NOMO-1 (cell line): Measurements from ENCODE around the gene GRIA4.

ENCODE experiments used
- DNase-seq, 2 experiments: peaks; one replicate each; lab custom pipeline; 2025; ENCODE audit not compliant: unreplicated experiment in 2 of 2; lab: John Stamatoyannopoulos, UW

Gene GRIA4

DNA sequence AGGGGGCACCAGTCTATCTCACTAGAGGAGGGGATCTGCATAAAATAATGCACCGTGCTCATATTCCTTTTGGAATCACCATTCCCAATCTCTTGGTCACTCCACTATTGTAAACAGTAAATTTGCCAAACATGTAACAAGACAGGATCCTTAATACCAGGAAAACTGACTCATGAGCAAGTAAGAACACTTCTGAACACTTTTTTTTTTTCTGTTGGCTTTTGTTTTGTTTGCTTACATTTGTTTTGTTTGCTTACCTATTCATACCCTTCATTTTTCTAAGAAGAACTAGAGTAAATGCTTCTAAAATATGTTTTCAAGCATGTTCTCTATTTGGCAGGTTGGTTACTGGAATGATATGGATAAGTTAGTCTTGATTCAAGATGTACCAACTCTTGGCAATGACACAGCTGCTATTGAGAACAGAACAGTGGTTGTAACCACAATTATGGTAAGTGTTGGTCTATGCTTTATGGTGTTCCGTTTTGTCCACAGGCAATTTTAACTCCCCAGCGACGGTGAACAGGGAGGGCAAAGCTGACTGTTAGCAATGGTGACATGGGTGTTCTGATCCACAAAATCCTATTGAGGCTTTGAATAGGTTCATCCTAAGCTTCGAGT is 300.3 kb downstream of the GRIA4 start:
- DNase-seq: no peak

DNA sequence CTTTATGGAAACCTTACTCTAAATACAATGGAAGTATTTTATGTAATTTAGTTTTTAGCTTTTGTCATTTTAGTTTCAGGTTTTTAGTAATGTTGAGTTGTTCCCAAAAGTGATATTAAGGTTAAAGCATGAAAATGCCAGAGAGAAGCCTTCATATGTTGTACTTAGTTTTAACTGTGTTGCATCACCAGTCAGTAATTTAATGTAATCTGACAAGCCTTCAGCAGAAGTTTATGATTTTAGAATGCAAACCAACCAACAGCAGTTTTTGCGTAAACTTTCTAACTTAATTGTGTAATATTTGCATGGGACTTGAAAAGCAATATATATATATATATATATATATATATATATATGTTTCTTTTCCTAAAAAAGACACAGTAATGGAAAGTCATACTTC is 301.6 kb downstream of the GRIA4 start:
- DNase-seq: peak in 1 of 2 experiments; percentile 2

DNA sequence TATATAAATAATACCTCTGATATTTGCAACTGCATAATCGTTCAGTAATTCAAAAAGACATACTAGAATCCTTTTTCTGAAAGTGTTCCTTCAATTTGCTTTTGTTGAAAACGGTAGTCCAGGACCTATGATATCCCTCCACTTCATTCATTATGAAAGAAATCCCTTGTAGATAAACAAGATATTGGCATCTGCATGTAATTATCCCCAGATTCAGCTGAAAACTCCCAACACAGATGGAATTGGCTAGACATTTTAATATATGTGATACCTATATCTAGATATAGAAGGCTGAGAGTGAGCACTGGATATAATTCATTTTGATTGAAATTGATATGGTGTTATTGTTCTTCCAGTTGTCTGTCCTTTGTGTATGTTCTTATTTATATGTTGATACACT is 302.8 kb downstream of the GRIA4 start:
- no peak for DNase-seq

DNA sequence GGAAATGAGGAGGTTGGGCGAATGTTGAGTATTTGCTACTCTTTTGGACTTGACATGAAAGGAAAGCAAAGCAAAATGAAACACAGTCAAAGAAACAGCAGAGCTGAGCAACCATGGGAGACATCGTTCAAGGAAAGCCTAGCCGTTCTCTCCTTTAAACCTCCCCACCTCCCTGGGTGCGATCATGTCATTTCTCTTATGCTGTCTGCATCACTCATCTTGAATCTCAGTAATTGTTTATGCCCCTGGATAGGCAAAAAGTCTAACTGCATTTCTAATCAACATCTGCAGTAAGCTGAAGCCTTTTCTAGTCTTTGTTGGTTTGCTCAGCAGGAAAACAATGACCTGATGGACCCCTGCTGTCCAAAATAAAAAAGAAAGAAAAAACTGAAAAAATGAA is 305.1 kb downstream of the GRIA4 start:
- DNase-seq: no peak

DNA sequence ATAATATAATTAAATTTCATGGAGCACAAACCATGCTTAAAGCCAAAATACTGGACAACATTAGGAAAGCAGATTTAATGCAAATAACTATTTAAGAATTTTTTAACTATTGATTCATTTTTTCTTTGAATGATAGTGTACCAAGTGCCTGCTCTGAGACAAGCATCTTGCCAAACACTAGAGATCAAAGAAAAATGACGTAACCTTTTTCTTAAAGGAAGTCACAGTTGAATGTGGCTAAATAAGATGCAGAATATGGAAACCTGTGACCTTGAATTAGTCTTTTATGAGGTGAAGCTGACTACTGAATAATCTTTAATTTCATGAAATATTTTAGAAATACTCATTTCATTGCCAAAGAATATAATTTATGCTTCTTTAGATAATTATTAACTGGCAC is 308.2 kb downstream of the GRIA4 start:
- no peak for DNase-seq

GRCh38 chr11:105918600-105918999 is 308.7 kb downstream of the GRIA4 start:
- no peak for DNase-seq

- no peak for DNase-seq
Observed at GRCh38 chr11:105923252-105923651, 313.4 kb downstream of the GRIA4 start.

- no peak for DNase-seq
Observed at GRCh38 chr11:105923807-105924206, 313.9 kb downstream of the GRIA4 start.

DNA sequence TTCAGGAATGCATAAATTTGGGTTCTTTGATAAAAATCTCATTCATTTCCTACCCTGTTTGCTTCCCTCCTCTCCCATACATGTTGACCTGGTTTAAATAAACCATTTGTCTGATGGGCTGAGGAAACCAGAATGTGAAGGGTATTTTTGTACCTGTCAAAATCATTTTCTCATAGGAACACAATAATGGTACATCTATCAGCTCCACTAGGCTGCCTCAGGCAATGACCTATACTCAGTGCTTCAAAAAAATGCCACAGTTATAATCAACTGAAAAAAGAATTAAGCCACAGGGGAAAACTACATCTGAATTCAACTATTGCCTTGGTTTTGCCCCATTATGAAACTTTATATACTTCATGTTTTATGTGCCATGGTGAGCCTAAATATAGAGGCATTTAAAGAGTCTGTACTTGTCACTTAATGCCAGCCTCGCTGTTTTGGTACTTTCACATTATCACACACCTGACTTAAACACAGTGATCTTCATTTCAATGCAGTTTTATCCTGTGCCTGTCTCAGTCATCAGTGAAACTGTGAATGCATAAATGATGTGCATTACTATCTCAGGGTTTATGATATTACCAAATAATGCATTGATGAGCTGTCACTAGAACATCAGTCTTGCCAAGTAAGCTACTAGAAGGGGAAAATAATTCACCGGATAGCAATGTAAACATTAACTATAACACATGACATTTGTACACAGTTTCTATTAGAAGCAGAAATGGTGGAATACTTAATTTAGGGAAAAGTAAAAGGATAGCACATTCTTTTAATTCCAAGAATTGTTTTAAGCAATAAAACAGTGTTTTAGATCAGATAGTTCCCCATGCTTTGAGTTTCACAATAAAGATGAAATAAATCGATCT is 319.4 kb downstream of the GRIA4 start:
- DNase-seq: no peak

GRCh38 chr11:105933695-105934094 is 323.8 kb downstream of the GRIA4 start:
- DNase-seq: no peak

DNA sequence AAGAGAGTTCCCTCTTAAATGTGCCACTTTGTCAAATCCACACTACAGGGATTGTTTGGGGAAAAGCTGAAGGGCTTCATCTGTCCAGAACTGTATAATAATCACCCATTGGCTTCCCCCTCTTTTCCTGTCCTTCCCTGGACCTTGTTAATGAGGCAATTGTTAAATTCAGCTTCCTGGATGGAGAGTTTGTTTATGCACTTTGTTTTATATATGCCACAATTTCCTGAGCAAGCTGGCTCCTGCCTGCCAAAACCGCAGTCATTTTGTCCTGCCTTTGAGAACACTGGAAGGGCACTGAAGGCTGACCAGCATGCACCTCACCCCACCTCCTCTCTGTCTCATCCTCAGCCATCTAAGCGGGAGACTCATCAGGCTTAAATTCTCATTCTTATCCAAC is 325.9 kb downstream of the GRIA4 start:
- DNase-seq: no peak

DNA sequence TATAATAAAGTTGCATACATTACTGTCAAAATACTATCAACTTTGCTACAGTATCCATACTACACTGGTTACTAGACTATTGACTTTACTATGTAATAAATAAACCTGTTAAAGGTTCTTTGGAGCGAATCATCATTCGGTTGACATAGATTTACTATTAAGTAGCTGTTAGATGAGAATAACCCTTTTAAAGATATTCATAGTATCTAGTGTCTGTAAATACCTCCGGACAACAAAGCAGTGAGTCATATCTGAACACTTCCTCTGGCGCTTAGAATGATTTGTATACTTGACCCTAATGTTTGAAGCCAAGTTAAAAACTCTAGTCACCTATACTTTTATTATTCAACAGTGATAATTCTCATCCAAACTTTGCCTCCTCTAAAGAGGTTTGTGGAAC is 327.5 kb downstream of the GRIA4 start:
- DNase-seq: no peak

DNA sequence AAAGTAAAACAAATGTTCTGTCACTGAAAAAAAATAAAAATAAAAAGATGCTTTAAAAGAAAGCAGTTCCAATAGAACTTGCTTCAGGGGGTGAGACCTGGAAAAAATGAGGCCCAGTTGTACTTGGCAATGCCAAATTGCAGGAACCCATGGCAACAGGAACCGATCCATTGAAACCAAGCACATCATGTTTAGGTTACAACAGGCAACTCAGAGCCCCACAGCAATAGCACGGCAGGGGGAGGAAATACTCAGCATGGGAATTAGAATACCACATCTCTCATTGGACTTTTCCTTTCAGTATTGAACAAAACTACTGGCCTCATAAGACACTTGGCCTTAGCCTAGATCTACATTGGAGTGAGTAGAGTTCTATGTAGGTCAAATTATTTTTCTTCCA is 327.9 kb downstream of the GRIA4 start:
- no peak for DNase-seq

DNA sequence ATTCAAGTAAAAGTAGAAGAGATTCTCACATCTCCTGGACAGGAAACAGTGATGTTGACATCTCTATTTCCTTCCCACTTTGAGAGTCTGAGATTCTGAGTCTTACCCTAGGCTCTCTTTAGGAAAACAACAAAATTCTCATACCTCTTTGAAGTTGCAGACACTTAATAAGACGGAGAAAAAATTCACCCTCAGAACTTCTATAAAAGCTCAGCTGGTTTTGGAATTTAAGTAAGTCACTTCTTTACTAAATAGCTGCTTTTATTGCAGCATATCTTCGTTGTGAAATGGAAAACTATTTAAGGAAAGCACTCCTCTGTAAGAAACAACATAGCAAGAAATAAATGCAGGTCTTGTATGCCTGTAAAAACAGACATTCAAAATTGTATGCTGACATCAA is 333.0 kb downstream of the GRIA4 start:
- DNase-seq: no peak

DNA sequence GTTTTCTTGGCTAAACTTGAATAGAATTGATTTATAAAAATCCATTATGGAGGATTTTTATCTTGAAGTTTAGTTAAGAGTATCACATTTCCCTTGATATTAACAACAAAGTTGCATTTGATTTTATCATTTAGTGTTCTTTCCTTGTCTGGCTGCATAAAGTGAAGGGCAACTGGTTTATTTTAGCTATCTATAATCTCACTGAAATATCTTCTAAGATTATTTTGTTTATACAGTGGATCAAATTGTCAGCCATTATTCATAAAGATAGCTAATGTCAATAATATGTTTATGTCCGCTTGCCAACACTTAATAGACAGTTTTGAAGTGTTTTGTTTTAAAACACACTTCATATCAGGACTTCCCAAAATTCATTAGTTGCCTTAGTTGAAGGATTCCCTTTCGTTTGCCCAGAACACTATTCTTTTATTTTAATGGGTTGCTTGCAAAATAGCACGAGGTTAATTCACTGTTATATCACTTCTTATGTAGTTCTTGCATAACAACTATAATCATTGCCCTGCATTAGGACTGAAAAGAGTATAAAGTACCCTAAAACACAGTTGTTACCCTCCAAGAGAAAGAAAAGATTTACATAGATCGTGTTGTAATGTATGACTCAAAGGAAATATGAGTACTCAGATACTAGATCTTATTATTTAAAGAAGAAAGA is 339.2 kb downstream of the GRIA4 start:
- no peak for DNase-seq

- no peak for DNase-seq
Observed at GRCh38 chr11:105953886-105954285, 344.0 kb downstream of the GRIA4 start.

DNA sequence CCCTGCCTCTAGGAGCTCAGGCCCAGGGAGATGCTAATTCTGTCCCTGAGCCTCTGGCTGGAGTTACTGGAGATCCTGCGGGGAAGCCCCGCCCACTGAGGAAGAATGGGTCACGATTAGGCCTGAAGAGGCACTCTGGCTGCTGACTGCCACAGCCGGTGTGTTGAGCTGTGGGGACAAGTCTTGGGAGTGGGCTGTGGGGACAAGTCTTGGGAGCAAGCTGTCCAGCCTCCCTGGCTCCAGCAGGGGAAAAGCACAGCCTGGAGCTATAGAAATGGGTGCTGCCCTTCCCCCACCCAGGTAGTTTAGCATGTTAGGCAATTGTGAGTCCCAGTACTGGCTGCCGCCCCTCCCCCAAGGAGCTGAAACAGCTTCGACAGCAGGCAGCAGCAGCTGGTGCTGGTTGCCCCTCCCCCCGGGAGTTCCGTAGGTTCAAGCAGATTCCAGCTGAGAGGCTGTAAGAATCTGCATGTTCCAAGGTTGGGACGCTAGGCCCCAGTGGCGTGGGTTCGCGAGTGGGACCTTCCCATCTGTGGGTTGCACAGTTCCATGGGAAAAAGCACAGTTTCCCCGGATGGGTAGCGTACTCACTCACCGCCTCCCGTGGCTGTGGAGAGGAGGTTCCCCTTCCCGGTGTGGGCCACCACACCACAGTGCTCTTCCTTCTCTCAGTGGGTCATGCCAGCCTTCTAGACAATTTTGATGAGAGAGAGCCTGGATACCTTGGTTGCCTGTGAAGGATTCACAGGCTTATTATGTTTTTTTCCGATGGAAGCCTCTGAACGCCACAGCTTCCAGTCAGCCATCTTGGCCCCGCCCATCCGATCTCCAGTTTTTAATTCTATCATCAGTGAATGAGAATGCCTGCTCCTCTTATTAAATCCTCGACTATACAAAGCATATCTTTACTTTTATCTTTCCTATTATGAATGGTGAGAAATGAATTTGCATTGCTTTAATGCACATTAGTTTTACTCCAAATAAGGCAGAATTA is 350.7 kb downstream of the GRIA4 start:
- DNase-seq: no peak

DNA sequence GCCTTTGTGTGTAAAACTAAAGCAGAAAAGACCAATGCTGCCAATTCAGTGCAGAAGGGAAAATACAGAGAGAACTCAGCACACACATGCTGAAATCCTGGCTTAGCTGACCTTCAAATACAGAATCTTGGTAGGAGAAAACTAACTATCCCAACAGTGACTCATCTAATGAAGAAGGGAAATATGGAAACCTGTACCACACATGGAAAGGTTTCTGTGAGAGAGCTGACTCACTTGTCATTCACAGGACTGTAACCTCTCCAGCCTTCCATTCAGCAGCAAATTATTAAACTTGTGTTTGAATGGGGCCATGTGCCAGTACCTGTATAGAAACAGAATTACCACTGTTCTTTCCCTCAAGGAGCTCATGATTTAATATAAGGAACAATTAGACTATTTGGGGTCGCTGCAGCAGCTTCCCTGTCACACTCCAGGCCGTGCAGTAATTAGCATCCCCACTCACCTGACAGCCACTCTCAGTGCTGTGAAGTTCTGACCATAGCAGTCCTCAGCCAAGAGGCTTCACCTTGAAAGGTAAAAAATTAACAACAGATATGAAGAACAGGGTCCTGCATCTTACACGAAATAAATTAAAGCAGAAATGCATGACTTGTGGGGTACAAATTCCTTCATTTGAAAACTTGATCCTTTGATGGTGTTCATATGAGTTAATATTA is 358.3 kb downstream of the GRIA4 start:
- no peak for DNase-seq

- DNase-seq: no peak
Observed at GRCh38 chr11:105969756-105970155, 359.9 kb downstream of the GRIA4 start.

- DNase-seq: no peak
Observed at GRCh38 chr11:105975128-105975527, 365.3 kb downstream of the GRIA4 start.
